Islet precursor cell (in vitro differentiated cells): ENCODE measurements around the gene CCDC159.

Experiments
- DNase-seq: peaks from one replicate; pipeline ENCODE4 v3.0.0-alpha.2; 2018

The CCDC159 gene

GRCh38 chr19:11399667-11400066, 53.3 kb downstream of the CCDC159 start:
- DNase-seq, result no peak

- DNase-seq, result no peak
These were observed 54.5 kb downstream of the CCDC159 start for GRCh38 chr19:11400798-11401197.

GRCh38 chr19:11401808-11402543, 55.7 kb downstream of the CCDC159 start:
- DNase-seq, result no peak
